Measurements from ENCODE around the gene STC2. TPM values are rescaled to one million over a fixed set of nuclear protein-coding genes. Genes with fewer than 3 reads are reported as not detected.

Gene STC2
- total and polyA plus RNA-seq, 10 of the 15 experiments (the other 5 are each of a cell fraction or from before 2014, with no cell fraction given) = 0.05 to 4.8 (median 2.0) TPM

- TF ChIP-seq, protein P1, sequence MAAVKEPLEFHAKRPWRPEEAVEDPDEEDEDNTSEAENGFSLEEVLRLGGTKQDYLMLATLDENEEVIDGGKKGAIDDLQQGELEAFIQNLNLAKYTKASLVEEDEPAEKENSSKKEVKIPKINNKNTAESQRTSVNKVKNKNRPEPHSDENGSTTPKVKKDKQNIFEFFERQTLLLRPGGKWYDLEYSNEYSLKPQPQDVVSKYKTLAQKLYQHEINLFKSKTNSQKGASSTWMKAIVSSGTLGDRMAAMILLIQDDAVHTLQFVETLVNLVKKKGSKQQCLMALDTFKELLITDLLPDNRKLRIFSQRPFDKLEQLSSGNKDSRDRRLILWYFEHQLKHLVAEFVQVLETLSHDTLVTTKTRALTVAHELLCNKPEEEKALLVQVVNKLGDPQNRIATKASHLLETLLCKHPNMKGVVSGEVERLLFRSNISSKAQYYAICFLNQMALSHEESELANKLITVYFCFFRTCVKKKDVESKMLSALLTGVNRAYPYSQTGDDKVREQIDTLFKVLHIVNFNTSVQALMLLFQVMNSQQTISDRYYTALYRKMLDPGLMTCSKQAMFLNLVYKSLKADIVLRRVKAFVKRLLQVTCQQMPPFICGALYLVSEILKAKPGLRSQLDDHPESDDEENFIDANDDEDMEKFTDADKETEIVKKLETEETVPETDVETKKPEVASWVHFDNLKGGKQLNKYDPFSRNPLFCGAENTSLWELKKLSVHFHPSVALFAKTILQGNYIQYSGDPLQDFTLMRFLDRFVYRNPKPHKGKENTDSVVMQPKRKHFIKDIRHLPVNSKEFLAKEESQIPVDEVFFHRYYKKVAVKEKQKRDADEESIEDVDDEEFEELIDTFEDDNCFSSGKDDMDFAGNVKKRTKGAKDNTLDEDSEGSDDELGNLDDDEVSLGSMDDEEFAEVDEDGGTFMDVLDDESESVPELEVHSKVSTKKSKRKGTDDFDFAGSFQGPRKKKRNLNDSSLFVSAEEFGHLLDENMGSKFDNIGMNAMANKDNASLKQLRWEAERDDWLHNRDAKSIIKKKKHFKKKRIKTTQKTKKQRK (IDR thresholded peaks at IDR 0.05; ENCODE audit: low read depth, low read length) = no peak
Measured at GRCh38 chr5:173326501-173326960, 1.7 kb downstream of the STC2 start (continued).

GRCh38 chr5:173325091-173325698 lies 3.0 kb downstream of the STC2 start:
- H3K4me2 ChIP-seq (ENCODE audit: control insufficient read depth, insufficient read depth) = peak overlapping the region; percentile 18; the same call in 1 of the 2 replicates
- SMC1A ChIA-PET (ENCODE audit: uncharacterized antibody, unreplicated experiment) = no interaction called here
- TF ChIP-seq HCFC1 (IDR thresholded peaks at IDR 0.05; ENCODE audit: low read length) (no peak), YY1 (IDR thresholded peaks at IDR 0.05; ENCODE audit: low read depth, low read length) (no peak), STAT3 (IDR thresholded peaks at IDR 0.05; ENCODE audit: low read depth, low read length) (no peak), CBX5 (IDR thresholded peaks at IDR 0.05; ENCODE audit: low read depth) (no peak), SPI1 (IDR thresholded peaks at IDR 0.05; ENCODE audit: borderline replicate concordance, insufficient read depth, low read depth, low read length) (no peak)
- TF ChIP-seq, protein P2, sequence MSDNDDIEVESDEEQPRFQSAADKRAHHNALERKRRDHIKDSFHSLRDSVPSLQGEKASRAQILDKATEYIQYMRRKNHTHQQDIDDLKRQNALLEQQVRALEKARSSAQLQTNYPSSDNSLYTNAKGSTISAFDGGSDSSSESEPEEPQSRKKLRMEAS (IDR thresholded peaks at IDR 0.05; ENCODE audit: low read depth, low read length) = no peak
- 54% methylated on average over 13 of the region's 13 CpGs for WGBS (ENCODE audit: insufficient coverage, insufficient replicate concordance, low lambda C conversion rate, missing lambda C conversion rate)
- DNase-seq (ENCODE audit: low read depth, low spot score) = no peak
- peak; percentile 27 for FAIRE-seq
- intact Hi-C loops (cut with micrococcal nuclease; ENCODE audit: unreplicated experiment) = no loop called here
- no peak overlapping the region for H3K9ac ChIP-seq (ENCODE audit: control insufficient read depth, insufficient read depth, low read length)
- BruUV-seq (replicated peaks) = no TSS peak
- 0 out of 2 replicates have a peak overlapping the region, but pooled peaks have one; percentile 70 for H3K4me3 ChIP-seq
- H2AFZ ChIP-seq (ENCODE audit: control insufficient read depth, low read depth, low read length) = no peak overlapping the region
- in situ Hi-C loops (cut with MboI) = no loop called here
- H3K36me3 ChIP-seq (ENCODE audit: control insufficient read depth in 2 of 2, insufficient read depth in 2 of 2, low read length in 1 of 2) = no peaks in the 10 kb centered on the region
- POLR2A ChIA-PET = no interaction called here
- H3K4me1 ChIP-seq (ENCODE audit: control insufficient read depth, insufficient read depth, low read length) = no peaks in the 10 kb centered on the region; the same call in 1 of the 2 replicates
- no peaks in the 10 kb centered on the region for H4K20me1 ChIP-seq (ENCODE audit: control insufficient read depth, insufficient read depth)
- no peaks in the 10 kb centered on the region for H3K9me3 ChIP-seq (replicated peaks; ENCODE audit: control insufficient read depth, insufficient read depth, low read length)
- RAD21 ChIA-PET (ENCODE audit: unreplicated experiment) = no interaction called here
- no peak overlapping the region for H3K27ac ChIP-seq (ENCODE audit: control insufficient read depth, insufficient read depth)
- H3K27me3 ChIP-seq (replicated peaks in 1 of 2; ENCODE audit: control insufficient read depth in 2 of 2, insufficient read depth in 2 of 2, low read length in 1 of 2) = peaks cover 2 to 4% of the 10 kb centered on the region in 2 experiments; a peak in 2 of 4 replicates
- H3K79me2 ChIP-seq (ENCODE audit: control insufficient read depth, insufficient read depth, low read length) = peaks cover 12% of the 10 kb centered on the region
- no peak for ATAC-seq
- CTCF ChIA-PET = no interaction called here

All from GM12878 (cell line).